Stimulated activated naive CD8-positive, alpha-beta T cell treated with anti-CD3 and anti-CD28 coated beads, Interleukin-15, Interleukin-2, amounts not matched to agents 100 U/mL and 50 U/mL, for 24 hours (primary cell): Measurements from ENCODE around the gene TMEM97.

Experiments
- ATAC-seq: fragments of 150-1000 bp; cut with Tn5 transposase; one replicate; pipeline ENCODE4 v1.10.0; 2021
- DNase-seq: peaks from one replicate; pipeline ENCODE4 v3.0.0; 2021

The TMEM97 gene

GRCh38 chr17:28317099-28317965 is 1.7 kb upstream of the TMEM97 start:
- no peak for DNase-seq
- no peak for ATAC-seq

GRCh38 chr17:28317966-28318758 is 838 bp upstream of the TMEM97 start:
- peak; percentile 3 for ATAC-seq
- peak; percentile 36 for DNase-seq

- no peak for ATAC-seq
- DNase-seq: no peak
These were observed 567 bp downstream of the TMEM97 start for GRCh38 chr17:28319598-28319935.

GRCh38 chr17:28320215-28321061 is 1.4 kb downstream of the TMEM97 start:
- ATAC-seq (no peak), DNase-seq (no peak)

GRCh38 chr17:28324267-28324745 is 5.3 kb downstream of the TMEM97 start:
- no peak for ATAC-seq
- DNase-seq: no peak

GRCh38 chr17:28324781-28325180 is 5.8 kb downstream of the TMEM97 start:
- no peak for DNase-seq
- ATAC-seq: no peak

- no peak for DNase-seq
These were observed 6.2 kb downstream of the TMEM97 start for GRCh38 chr17:28325211-28325610.

GRCh38 chr17:28326114-28326513 is 7.1 kb downstream of the TMEM97 start:
- ATAC-seq (no peak), DNase-seq (no peak)

More at GRCh38 chr17:28325211-28325610, 6.2 kb downstream of the TMEM97 start:
- no peak for ATAC-seq

- DNase-seq: no peak
- ATAC-seq: peak; percentile 88
These were observed 8.1 kb downstream of the TMEM97 start for GRCh38 chr17:28327031-28327607.

GRCh38 chr17:28327709-28328108 is 8.7 kb downstream of the TMEM97 start:
- DNase-seq (no peak), ATAC-seq (no peak)

- DNase-seq (no peak), ATAC-seq (no peak)
These were observed 9.3 kb downstream of the TMEM97 start for GRCh38 chr17:28328325-28328724.

- no peak for DNase-seq
- ATAC-seq: no peak
These were observed 11.7 kb downstream of the TMEM97 start for GRCh38 chr17:28330671-28331070.

- DNase-seq: no peak
- ATAC-seq: no peak
These were observed 13.0 kb downstream of the TMEM97 start for GRCh38 chr17:28331891-28332420.

GRCh38 chr17:28333083-28333746 is 14.2 kb downstream of the TMEM97 start:
- ATAC-seq: no peak

GRCh38 chr17:28334171-28334570 is 15.2 kb downstream of the TMEM97 start:
- DNase-seq (no peak), ATAC-seq (no peak)

More at GRCh38 chr17:28333083-28333746, 14.2 kb downstream of the TMEM97 start:
- DNase-seq: no peak

- DNase-seq (no peak), ATAC-seq (no peak)
These were observed 15.7 kb downstream of the TMEM97 start for GRCh38 chr17:28334666-28335200.

- DNase-seq (peak; percentile 95), ATAC-seq (peak; percentile 99)
These were observed 16.4 kb downstream of the TMEM97 start, which contains the start of the genes IFT20 and TNFAIP1 for GRCh38 chr17:28335201-28335958. Gene IFT20 (minus strand): TSS chr17:28335472. CDS start chr17:28331985, 3,487 bp downstream. Gene TNFAIP1 (plus strand): TSS chr17:28335761. CDS start chr17:28339522, 3,761 bp downstream.

GRCh38 chr17:28335959-28336871 is 17.2 kb downstream of the TMEM97 start:
- DNase-seq: peak; percentile 40
- ATAC-seq: no peak
